SJCRH30 (cell line): Measurements from ENCODE around the gene BCR. TPM values are rescaled to one million over a fixed set of nuclear protein-coding genes. Genes with fewer than 3 reads are reported as not detected.
A peak's percentile ranks its signal among the peaks of the same experiment; 100 is the strongest.

Experiments
- DNase-seq, 2 experiments: peaks; one replicate each; pipeline ENCODE4 v3.0.0-alpha.2; 2015 to 2020
- H3K27ac ChIP-seq: fragments of 250-450 bp; sonication (Bioruptor Pico); 2 replicates; pipeline ENCODE4 v1.5.1; 2020; ENCODE audit warnings: mild to moderate bottlenecking, moderate library complexity
- H3K27me3 ChIP-seq: fragments of 250-450 bp; sonication (Bioruptor Pico); 2 replicates; pipeline ENCODE4 v1.5.1; 2020; ENCODE audit warnings: mild to moderate bottlenecking, moderate library complexity
- H3K36me3 ChIP-seq: fragments of 250-450 bp; sonication (Bioruptor Pico); 2 replicates; pipeline ENCODE4 v1.5.1; 2020; ENCODE audit warnings: mild to moderate bottlenecking, moderate library complexity
- H3K4me1 ChIP-seq: fragments of 250-450 bp; sonication (Bioruptor Pico); 2 replicates; pipeline ENCODE4 v1.5.1; 2020; ENCODE audit warnings: mild to moderate bottlenecking, moderate library complexity
- H3K4me3 ChIP-seq: fragments of 250-450 bp; sonication (Bioruptor Pico); 2 replicates; pipeline ENCODE4 v1.5.1; 2020; ENCODE audit warnings: mild to moderate bottlenecking, moderate library complexity
- H3K9me3 ChIP-seq: fragments of 250-450 bp; sonication (Bioruptor Pico); replicated peaks from 2 replicates; pipeline ENCODE4 v1.5.1; 2020; ENCODE audit warnings: mild to moderate bottlenecking, moderate library complexity
- total RNA-seq: library from RNA; depleted of rRNA; stranded (reverse); fragments of >200 nt; shearing (Covaris generic); gene quantifications from 2 replicates; pipeline ENCODE4 v1.2.3, GENCODE V29; 2014

BCR gene
- total RNA-seq, 1 experiment from 2014 or later, result 27.2 TPM

DNA sequence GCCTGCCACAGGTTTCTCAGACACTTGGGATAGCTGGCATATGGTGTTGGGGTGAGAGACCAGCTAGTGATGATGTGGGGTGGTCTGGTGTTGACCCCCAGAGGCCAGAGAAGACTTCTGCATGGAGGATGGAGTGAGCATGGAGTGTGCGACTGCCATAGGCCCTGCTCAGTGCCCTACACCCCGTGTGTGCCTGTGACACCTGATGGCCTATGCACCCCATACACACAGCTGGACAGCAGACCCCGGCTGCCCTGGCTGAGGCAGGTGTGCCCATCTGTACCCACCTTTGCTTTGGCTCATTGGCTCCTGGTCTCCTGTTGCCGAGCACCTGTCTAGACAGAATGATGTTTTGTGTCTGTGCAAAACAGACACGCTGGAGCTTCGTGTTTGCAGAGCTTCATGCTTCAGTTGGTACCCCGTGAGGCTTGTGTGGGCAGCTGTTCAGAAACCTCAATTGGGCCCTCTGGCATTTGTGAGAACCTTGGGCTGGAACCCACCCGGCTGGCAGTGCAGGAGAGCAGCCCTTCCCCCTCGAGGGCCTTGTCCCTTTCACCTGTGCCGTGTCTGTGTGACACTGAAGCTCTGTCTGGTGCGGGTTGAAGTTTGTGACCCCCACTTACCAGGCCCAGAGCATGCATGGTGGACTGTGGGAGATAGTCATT, 27.6 kb downstream of the BCR start:
- Histone ChIP-seq H3K4me3 (no peak overlapping the region), H3K27me3 (no peaks in the 10 kb centered on the region), H3K36me3 (peaks cover 17% of the 10 kb centered on the region), H3K4me1 (peaks cover 11% of the 10 kb centered on the region; the same call in 1 of the 2 replicates), H3K9me3 (no peaks in the 10 kb centered on the region), H3K27ac (peak overlapping the region; percentile 30; the same call in 1 of the 2 replicates)
- peak; percentile 56 to 72 for DNase-seq

DNA sequence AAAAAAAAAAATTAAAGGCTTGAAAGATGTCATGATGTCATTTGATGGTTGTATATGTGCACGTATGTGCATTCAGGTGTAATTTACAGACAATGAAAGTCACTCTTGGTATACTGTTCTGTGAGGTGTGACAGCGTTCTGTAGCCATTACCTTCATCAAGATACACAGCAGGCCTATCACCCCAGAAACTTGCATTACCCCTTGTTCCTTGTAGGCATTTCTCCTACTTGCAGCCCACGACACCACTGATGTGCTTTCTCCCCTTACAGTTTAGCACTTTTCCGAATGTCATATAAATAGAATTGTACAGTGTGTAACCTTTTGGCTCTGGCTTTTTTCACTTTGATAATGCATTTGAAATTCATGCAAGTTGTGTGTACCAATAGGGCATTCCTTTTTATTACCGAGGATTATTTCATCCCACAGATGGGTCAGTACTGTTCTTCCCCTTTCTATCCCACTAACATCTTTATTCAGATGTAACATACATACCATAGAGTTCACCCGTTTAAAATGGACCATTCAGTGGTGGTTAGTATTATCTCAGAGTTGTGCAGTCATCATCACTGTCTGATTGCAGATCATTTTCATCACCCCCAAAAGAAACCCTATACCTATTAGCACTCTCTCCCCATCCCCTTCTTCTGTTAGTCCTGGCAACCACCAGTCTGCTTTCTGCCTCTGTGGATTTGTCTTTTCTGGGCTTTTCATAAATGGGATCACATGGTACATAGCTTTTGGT, 30.3 kb downstream of the BCR start:
- Histone ChIP-seq H3K36me3 (peaks cover 8% of the 10 kb centered on the region), H3K4me1 (peaks cover 17% of the 10 kb centered on the region), H3K27me3 (no peaks in the 10 kb centered on the region), H3K27ac (no peak overlapping the region), H3K4me3 (no peak overlapping the region), H3K9me3 (no peaks in the 10 kb centered on the region)
- no peak for DNase-seq

DNA sequence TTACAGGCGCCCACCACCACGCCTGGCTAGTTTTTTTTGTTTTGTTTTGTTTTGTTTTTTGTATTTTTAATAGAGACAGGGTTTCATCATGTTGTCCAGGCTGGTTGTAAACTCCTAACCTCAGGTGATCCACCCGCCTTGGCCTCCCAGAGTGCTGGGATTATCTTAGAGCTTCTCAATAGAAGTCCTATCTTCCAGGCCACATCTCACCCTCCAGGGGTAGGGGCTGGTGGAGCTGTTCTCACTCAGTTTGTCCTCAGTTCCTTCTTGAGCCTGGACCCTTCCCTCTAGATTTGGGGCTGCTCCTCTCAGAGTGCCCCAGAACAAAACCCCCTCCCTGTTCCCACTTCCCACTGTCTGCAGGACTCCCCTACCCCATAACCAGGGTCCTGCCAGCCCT, 31.3 kb downstream of the BCR start:
- Histone ChIP-seq H3K27ac (no peak overlapping the region), H3K27me3 (no peaks in the 10 kb centered on the region), H3K9me3 (no peaks in the 10 kb centered on the region), H3K4me1 (peaks cover 24% of the 10 kb centered on the region), H3K4me3 (no peak overlapping the region), H3K36me3 (peaks cover 8% of the 10 kb centered on the region)
- no peak for DNase-seq

DNA sequence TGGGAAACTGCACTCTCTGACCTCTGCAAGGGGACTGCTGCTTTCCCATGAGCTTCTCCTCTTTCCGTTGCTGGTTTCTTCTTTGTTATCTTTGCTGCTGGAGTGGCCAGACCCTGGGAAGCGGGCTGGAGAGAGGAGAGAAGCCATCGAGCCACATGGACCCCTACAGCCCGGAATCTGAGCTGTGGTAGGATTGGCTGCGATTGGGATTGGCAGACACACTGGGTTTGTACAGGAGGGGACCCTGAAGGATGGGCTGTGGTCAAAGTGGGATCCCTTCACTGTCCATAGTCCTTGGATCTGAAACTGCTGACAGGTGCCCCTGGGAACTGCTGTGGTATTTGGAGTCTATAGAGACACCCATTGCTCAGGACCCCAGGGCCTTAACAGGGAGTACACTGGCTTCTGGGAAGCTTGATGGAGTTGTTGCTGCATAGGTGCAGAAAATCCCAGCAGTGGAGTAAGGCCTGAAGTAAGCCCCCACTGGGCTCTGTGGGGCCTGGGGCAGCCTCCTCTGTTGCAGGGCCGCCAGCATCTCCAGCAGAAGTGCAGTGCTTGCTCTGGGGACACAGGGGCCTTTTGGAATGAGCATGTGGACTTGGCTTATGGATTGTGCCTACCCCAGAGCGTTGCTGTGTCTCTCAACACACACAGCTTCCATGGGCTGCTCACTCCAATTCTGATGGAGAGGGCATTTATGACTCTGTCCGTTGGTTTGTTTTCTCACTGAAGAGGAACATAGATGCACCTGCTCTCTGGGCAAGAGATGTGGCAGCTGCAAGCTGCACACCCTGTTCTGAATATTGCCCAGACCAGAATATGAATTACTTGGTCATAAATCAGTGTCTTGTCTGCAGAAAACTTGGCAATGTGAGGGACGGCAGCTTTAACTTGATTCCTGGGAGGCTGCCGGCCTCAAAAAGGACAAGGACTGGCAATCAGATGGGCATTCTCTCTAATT, 32.0 kb downstream of the BCR start:
- no peaks in the 10 kb centered on the region for H3K27me3 ChIP-seq
- H3K9me3 ChIP-seq, result no peaks in the 10 kb centered on the region
- no peak for DNase-seq
- H3K36me3 ChIP-seq, result peaks cover 4% of the 10 kb centered on the region
- no peak overlapping the region for H3K4me3 ChIP-seq
- H3K27ac ChIP-seq, result no peak overlapping the region
- H3K4me1 ChIP-seq, result peaks cover 22% of the 10 kb centered on the region

DNA sequence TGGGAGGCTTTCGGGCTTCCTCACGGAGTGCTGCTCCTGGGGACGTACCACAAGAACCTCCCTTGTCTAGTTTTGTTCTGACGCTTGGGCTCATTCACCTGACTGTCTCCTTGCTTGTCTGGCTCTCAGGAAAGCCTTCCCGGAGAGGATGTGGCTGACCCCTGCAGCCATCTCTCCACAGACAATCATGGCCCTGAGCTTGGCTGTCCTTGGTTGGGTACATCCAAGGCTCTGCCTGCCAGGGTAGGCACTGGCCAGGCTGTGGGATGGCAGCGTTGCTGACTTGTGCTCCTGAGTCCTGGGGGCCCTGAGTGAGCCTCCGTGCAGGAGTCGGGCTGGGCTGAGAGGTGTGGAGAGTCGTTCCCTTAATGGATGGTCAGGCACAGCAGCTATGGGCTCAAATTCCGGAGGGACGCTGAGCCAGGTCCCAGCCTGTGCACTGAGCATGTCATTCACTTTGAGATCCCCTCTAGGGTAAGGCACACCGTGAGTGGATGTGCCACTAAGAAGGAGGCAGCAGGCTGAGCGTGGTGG, 32.8 kb downstream of the BCR start:
- DNase-seq, result no peak
- no peak overlapping the region for H3K4me3 ChIP-seq
- H3K4me1 ChIP-seq, result peaks cover 22% of the 10 kb centered on the region
- no peaks in the 10 kb centered on the region for H3K9me3 ChIP-seq
- H3K27ac ChIP-seq, result no peak overlapping the region
- 0 out of 2 replicates have a peak, but pooled peaks cover 4% of the 10 kb centered on the region for H3K36me3 ChIP-seq
- H3K27me3 ChIP-seq, result no peaks in the 10 kb centered on the region

DNA sequence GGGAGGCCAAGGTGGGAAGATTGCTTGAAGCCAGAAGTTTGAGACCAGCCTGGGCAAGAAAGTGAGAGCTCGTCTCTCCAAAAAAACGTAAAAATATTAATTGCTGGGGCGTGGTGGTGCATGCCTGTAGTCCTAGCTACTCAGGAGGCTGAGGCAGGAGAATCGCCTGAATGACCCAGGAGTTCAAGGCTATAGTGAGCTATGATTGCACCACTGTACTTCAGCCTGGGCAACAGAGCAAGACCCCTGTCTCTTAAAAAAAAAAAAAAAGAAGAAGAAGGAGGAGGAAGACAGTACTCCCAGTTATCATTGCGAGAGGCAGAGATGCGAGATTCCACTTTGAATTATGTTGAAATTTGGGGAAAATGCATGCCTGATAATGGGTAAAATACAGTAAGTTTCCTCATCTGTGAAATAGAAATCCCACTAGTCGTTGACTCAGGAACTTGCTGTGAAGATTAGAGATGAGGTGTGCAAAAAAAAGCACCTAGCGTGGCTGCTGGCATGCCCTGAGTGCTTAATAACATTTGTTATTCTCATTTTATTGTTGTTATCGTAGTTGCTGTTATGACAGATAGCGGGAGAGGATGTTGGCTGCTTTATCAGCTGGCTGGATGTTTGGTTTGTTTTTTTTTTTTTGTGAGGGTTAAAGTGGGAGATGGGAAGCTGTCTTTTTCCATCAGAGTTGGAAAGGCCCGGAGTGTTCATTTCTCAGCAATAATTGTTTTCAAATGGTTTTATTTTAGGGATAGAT, 33.4 kb downstream of the BCR start:
- Histone ChIP-seq H3K27me3 (no peaks in the 10 kb centered on the region), H3K4me1 (peaks cover 27% of the 10 kb centered on the region)
- no peak for DNase-seq

DNA sequence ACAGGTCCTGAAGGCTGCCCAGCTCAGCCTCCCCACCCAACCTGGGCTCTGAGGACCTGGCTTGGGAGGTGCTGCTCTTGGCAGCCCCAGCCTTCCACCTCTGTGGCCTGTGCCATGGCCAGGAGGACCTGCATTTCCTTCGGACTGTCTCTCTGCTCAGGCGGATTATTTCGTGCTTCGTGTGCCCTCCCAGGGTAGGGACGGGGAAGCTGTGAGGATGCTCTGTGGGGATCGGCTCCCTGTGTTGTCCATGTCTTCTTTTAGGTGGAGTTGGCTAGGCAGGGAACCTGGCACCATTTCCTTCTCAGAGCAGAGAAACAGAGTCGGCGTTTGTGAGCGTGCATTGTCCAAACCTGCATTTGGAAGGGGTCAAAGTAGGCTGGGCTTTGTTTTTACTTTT, 34.1 kb downstream of the BCR start:
- Histone ChIP-seq H3K4me3 (no peak overlapping the region), H3K36me3 (0 out of 2 replicates have a peak, but pooled peaks cover 1% of the 10 kb centered on the region), H3K27me3 (no peaks in the 10 kb centered on the region), H3K9me3 (no peaks in the 10 kb centered on the region), H3K27ac (no peak overlapping the region), H3K4me1 (peaks cover 30% of the 10 kb centered on the region)
- DNase-seq, result no peak

More for the DNA sequence above, 33.4 kb downstream of the BCR start:
- Histone ChIP-seq H3K4me3 (no peak overlapping the region), H3K36me3 (0 out of 2 replicates have a peak, but pooled peaks cover 4% of the 10 kb centered on the region), H3K9me3 (no peaks in the 10 kb centered on the region), H3K27ac (no peak overlapping the region)

DNA sequence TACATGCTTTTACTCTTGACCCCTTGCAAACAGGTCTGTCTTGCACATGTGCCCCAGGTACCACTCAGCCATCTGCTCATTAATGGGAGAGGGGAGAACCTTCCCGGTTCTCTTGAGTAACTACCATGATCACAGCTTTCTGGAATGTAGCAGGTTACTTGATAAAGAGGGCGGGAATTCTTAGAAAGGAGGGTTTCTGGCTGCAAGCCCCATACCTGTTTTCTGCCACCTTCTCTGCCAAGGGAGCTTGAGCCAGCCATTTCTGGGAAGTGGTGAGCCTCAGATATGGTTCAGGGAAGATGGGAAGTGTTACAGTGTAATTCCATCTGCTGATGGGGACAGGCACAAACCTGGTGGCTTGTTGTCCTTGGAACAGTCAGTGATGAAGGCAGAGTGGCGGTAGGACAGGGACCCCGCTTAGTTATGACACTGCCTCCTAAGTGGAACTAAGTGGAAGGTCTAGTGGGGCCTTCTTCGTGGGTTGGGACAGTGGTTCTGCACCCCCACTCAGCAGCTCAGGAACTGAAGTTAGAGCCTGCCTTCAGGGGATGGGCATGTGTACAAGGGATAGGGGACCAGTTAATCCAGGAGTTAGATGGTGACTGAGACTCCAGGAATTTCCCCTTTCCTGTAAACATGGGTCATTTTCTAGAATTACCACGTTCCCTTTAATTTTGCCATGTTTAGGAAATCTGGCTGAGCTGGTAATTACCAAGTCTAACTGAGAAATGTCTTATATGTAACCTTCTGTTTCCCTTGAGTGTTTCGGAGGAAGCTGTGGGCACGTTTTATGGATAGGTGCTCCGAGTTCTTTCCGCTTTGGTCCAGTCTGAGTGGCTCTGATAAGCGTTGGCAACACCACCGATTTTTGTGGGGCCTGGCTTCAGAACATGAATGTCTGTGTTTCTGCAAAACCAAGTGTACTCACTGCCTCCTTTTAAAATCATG, 35.3 kb downstream of the BCR start:
- Histone ChIP-seq H3K27me3 (no peaks in the 10 kb centered on the region), H3K4me3 (no peak overlapping the region), H3K27ac (no peak overlapping the region), H3K36me3 (no peaks in the 10 kb centered on the region), H3K9me3 (no peaks in the 10 kb centered on the region), H3K4me1 (peaks cover 41% of the 10 kb centered on the region)
- no peak for DNase-seq

DNA sequence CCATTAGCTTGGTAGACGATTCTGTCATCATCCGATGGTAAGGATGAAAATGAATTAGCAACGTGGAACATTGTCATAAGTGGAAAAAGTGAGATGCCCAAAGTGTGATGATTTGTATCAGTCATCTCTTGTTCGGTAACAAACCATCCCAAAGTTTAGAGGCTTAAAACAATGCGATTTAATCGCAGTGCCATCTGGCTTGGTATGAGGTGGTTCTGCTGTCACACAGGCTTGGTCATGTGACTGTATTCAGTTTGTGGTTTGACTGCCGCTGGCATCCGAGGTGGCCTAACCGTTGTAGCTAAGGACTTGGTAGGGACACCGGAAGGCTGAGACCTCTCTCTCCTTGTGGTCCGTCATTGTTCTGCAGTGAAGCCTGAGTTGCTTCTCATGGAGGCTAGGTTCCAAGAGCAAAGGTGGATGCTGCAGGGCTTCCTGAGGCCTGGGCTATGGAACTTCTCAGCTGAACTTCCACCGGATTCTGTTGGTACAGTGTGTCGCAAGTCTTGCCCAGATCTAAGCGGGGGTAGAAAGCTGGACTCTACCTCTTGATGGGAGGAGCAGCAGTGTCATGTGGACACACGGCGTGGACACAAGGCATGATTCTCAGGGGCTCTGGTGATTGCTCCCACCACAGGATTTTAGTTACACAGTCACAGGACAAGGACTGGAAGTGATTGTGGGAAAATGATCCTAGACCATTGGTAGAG, 36.3 kb downstream of the BCR start:
- no peaks in the 10 kb centered on the region for H3K27me3 ChIP-seq
- H3K27ac ChIP-seq, result no peak overlapping the region
- H3K4me3 ChIP-seq, result no peak overlapping the region
- H3K4me1 ChIP-seq, result peaks cover 51% of the 10 kb centered on the region
- H3K9me3 ChIP-seq, result no peaks in the 10 kb centered on the region
- no peaks in the 10 kb centered on the region for H3K36me3 ChIP-seq
- no peak for DNase-seq

DNA sequence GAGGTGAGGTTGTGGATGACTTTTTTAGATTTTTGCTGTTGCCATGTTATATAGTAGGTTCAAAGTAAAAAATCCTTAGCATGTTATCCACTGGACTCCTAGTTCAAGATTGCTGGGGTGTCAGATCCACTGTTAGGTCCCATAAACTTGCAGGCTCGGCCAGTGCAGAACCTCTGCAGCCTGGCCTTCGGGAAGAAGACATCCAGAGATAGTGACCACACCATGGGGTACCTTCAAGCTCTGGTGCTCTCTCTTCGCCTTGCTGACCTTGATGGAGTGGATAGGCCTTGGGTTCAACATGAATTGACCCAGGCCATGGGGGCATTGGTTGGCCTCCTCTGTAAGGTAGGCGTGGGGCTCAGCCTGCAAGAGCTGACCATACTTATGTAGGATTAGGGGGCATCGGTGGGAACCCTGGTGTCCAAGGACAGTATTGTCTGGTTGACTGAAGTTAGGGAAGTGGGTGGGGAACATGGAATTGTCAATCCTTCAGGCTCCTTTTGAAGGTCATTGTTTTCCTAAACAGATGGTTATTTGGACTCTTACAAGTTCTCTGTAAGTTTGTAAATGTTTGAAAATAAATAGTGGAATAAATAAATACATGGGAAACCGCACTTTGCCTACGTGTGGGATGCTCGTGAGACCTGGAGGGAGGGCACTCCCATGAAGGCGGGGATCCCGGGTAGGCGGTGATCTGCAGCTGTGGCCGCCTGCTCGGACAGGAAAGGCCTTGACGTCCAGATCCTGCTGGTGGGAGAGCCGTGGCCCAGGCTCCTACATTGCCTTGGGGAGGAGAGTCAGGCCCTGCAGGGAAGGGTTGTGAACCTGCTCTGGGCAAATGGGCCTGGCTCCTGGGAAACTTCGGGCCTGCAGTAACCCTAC, 37.1 kb downstream of the BCR start:
- no peak overlapping the region for H3K4me3 ChIP-seq
- H3K4me1 ChIP-seq, result peaks cover 51% of the 10 kb centered on the region
- H3K27ac ChIP-seq, result peak overlapping the region; percentile 68
- no peaks in the 10 kb centered on the region for H3K9me3 ChIP-seq
- no peak for DNase-seq
- no peaks in the 10 kb centered on the region for H3K36me3 ChIP-seq
- no peaks in the 10 kb centered on the region for H3K27me3 ChIP-seq

GRCh38 chr22:23218053-23218866, 38.0 kb downstream of the BCR start:
- Histone ChIP-seq H3K27me3 (no peaks in the 10 kb centered on the region), H3K4me1 (peaks cover 51% of the 10 kb centered on the region), H3K9me3 (no peaks in the 10 kb centered on the region), H3K27ac (peak overlapping the region; percentile 68), H3K36me3 (no peaks in the 10 kb centered on the region), H3K4me3 (no peak overlapping the region)
- DNase-seq, result no peak
